ENCODE measurements around the gene RNF7.
A peak's percentile ranks its signal among the peaks of the same experiment; 100 is the strongest.
"Not testable (repeated sequence)": the region's sequence is repeated elsewhere in the genome, so short reads cannot be mapped to it uniquely, and the experiment has no call there.

The RNF7 gene

DNA sequence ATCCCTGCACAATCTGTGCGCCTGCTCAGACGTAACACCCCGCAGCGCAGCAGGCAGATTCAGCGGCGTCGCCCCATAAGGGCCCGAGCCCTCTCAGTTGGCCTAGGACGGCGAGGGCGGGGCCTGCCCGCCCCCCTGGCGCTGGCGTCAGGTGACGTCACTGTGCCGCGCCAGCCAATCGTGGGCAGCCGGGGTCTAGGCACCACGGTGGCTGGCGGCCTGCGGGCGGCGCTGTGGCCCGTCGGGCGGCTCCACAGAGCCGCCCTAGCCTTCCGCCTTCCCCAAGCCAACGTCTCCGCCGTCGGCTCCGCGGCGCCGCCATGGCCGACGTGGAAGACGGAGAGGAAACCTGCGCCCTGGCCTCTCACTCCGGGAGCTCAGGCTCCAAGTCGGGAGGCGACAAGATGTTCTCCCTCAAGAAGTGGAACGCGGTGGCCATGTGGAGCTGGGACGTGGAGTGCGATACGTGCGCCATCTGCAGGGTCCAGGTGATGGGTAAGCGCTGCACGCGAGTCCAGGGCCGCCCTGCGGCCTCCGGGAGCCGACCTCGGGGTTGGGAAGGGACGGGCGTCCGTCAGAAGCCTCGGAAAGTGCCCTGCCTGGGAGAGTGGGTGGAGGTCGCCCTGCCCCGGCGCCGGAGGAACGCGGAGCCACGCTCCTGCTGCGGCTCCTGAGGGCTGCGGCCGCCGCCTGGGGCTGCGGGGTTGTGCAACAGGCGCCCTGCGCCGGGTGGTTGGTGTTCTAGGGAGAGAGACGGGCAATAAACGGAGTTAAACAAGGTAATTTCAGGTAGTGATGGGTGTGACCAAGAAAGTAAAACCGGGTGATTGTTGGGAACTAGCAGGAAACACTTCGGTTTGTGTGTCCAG is at the start of gene RNF7:
TSS of gene RNF7 (plus strand) at position 277 of the 869 bp plus-strand sequence. CDS start at position 321, 44 bp downstream.
- DNase-seq = peak; percentile 95

- DNase-seq = no peak
Measured at GRCh38 chr3:141690431-141691072, 47.5 kb upstream of the RNF7 start.

- DNase-seq = not testable (repeated sequence)
Measured at GRCh38 chr3:141691471-141691870, 46.6 kb upstream of the RNF7 start.

- not testable (repeated sequence) for DNase-seq
Measured at GRCh38 chr3:141692973-141693372, 45.1 kb upstream of the RNF7 start.

GRCh38 chr3:141699324-141699723 is 38.8 kb upstream of the RNF7 start:
- DNase-seq = no peak

DNA sequence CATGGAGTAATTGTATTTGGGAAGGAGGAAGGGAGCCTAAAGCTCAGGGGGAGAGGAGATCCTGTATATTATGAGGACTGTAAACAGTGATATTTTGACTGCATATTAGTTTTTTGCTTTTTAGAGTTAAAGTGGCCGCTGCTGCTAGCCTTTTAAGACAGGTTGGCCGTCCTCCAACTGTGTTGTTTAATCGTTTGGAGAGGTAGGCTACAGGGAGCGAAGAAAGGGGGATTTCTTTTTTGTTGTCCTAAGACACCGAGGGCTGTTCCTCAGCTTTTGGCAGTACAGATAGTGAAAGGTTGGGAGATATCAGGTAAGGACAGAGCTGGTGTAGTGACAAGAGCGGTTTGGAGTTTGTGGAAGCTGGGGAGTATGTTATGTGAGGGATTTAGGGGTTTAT is 38.2 kb upstream of the RNF7 start:
- DNase-seq = no peak

GRCh38 chr3:141703367-141703766 is 34.7 kb upstream of the RNF7 start:
- DNase-seq = not testable (repeated sequence)

- no peak for DNase-seq
Measured at GRCh38 chr3:141707741-141708203, 30.3 kb upstream of the RNF7 start.

DNA sequence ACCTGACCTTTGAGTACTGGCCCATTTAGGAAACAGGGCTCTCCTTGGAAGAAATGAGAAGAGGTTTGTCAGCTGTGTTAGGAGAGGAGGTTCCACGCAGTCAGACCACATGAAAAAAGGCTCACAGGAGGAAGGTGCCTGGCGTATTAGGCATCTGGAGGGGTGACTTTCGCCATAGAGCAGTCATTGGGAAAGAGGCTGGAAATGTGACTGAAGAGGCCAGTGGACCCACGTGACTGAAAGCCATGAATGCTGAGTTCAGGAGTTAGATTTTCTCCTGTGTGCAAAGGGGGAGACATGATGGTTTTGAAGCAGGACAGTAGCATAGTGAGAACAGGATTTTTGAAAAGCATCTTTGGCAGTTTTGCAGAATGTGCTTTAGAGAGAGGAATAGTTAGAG is 29.7 kb upstream of the RNF7 start:
- no peak for DNase-seq

GRCh38 chr3:141709126-141709770 is 28.9 kb upstream of the RNF7 start:
- DNase-seq = no peak

GRCh38 chr3:141710121-141710520 is 28.0 kb upstream of the RNF7 start:
- no peak for DNase-seq

- no peak for DNase-seq
Measured at GRCh38 chr3:141710888-141711616, 27.0 kb upstream of the RNF7 start.

- no peak for DNase-seq
Measured at GRCh38 chr3:141714671-141715070, 23.4 kb upstream of the RNF7 start.

- DNase-seq = no peak
Measured at GRCh38 chr3:141722081-141722480, 16.0 kb upstream of the RNF7 start.

- no peak for DNase-seq
Measured at GRCh38 chr3:141722648-141723047, 15.4 kb upstream of the RNF7 start.

GRCh38 chr3:141723255-141723654 is 14.8 kb upstream of the RNF7 start:
- DNase-seq = no peak

DNA sequence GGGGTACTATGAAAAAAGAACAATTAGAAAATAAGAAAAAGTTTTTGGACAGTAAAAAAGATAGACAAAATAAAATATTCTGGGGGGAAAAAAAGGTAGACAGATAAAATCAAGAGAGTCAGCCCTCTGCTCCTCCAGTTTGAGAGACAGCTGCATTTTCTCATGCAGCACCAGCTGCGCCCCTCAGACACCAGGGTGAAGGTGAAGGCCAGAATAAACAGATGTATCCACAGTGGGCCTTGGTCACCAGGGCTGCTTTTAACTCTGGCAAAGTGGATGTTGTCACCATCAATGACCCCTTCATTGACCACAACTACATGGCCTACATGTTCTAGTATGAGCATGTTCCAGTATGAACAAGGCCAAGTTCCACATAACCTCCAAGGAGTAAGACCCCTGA is 13.9 kb upstream of the RNF7 start:
- no peak for DNase-seq

GRCh38 chr3:141725036-141725435 is 13.1 kb upstream of the RNF7 start:
- no peak for DNase-seq

DNA sequence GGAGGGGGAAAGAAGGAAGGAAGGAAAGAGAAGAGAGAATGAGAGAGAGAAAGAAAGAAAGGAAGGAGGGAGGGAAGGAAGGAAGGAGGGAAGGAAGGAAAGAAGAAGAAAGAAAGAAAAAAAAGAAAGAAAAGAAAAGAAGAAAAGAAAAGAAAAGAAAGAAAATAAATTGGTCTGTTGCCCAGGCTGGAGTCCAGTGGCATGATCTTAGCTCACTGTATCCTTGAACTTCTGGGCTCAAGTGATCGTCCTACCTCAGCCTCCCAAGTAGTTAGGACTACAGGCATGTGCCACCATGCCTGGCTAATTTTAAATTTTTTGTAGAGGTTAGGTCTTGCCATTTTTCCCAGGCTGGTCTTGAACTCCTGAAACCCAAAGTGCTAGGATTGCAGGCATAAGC is 11.6 kb upstream of the RNF7 start:
- DNase-seq = no peak

DNA sequence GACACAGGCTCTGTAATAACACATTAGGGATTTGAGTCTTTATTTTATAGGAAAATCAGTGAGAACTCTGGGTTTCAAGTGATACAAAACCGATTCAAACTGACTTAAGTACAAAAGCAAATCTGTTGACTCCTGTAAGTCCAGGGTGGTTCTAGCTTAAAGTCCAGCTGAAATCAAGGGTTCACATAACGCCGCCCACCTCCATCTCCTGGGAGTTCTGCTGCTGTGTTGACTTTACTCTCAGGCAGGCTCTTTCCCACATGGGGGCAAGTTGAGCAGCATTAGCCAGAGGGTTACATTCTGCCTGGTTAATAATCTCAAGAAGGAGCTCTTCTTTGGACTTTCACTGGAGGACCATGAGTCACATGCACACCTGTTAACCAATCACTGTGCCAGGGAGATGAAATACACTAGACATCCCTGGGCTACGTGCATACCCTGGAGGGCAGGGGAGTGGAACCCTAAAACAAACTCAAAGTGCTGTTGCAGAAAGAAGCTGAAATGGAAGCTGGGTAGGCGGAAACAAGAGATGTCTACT is 9.7 kb upstream of the RNF7 start:
- no peak for DNase-seq

- no peak for DNase-seq
Measured at GRCh38 chr3:141729240-141729639, 8.9 kb upstream of the RNF7 start.

DNA sequence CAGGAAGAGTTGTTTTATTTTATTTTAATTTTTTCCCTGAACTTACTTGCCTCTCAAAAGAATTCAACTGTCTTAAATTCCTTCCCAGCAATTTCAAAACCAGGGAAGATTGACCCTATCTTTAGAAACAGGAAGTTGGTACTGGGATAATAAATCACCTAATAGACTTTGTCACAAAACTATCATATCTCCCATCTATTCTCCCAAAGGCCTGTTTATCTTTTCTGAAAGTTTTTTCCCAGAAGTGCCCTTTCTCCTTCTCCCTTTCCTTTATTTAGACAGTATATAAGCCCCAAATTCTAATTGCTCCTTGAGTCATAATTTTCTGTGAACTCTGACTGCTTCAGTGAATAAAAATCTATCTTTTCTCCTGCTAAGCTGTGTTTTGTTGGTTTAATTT is 2.9 kb upstream of the RNF7 start:
- DNase-seq = no peak
